ENCODE results near the gene KANK4.

KANK4 gene

DNA sequence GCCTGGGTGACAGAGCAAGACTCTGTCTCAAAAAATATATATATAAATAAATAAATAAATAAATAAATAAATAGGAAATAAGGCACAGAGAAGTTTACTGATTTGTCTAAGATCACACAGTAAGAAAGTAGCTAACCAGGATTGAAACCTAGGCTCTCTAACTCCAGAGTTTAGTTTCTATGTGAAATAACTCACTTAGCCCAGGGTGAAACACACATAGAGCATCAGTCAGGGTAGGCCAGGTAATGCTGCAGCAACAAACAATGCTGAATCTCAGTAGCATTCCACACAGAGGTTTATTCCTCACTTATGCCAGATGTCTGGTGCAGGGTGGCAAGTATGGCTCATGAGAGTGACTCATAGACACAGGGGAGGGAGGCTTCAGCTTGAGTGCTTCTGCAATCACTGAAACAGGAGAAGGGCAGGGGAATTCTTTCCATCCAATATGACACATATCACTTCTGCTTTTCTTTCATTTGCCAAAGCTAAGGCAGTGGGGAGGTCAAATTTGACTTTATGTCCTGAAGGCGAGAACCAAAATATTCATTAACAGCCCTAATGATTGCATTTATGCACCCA lies 37.1 kb upstream of the KANK4 start:
- Histone ChIP-seq H3K27me3 (replicated peaks; ENCODE audit: control insufficient read depth, insufficient read depth, low read length, poor library complexity, severe bottlenecking) (no peaks in the 10 kb centered on the region), H3K9me3 (ENCODE audit: control insufficient read depth, low read length) (no peaks in the 10 kb centered on the region), H3K27ac (ENCODE audit: insufficient read depth, low read length, poor library complexity, severe bottlenecking) (no peak overlapping the region), H3K4me3 (ENCODE audit: insufficient read depth, low read depth, low read length, poor library complexity, severe bottlenecking) (no peak overlapping the region), H3K36me3 (ENCODE audit: control insufficient read depth, insufficient read depth, low read length) (no peaks in the 10 kb centered on the region), H3K4me1 (ENCODE audit: control insufficient read depth, insufficient read depth, low read length, poor library complexity, severe bottlenecking) (no peaks in the 10 kb centered on the region)
- DNase-seq, result no peak

DNA sequence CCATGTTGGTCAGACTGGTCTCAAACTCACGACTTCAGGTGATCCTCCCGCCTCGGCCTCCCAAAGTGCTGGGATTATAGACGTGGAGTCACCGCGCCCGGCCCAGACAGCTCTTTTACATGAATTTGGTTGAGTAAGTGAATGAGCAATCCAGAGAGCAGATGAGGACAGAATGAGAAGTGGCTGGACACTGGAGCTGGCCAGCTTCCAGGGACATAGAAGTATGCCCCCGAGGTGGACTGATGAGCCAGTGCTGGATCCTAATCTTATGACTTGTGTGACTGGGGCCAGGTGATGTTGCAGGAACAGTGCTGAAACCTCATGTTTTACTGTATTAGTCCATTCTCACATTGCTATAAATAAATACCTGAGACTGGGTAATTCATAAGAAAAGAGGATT lies 35.9 kb upstream of the KANK4 start:
- Histone ChIP-seq H3K36me3 (ENCODE audit: control insufficient read depth, insufficient read depth, low read length) (no peaks in the 10 kb centered on the region), H3K4me1 (ENCODE audit: control insufficient read depth, insufficient read depth, low read length, poor library complexity, severe bottlenecking) (no peaks in the 10 kb centered on the region), H3K9me3 (ENCODE audit: control insufficient read depth, low read length) (no peaks in the 10 kb centered on the region), H3K27me3 (replicated peaks; ENCODE audit: control insufficient read depth, insufficient read depth, low read length, poor library complexity, severe bottlenecking) (no peaks in the 10 kb centered on the region), H3K27ac (ENCODE audit: insufficient read depth, low read length, poor library complexity, severe bottlenecking) (no peak overlapping the region), H3K4me3 (ENCODE audit: insufficient read depth, low read depth, low read length, poor library complexity, severe bottlenecking) (no peak overlapping the region)
- DNase-seq, result no peak

- H3K27ac ChIP-seq (ENCODE audit: insufficient read depth, low read length, poor library complexity, severe bottlenecking), result no peak overlapping the region
These were observed 34.6 kb upstream of the KANK4 start for GRCh38 chr1:62353853-62354252.

DNA sequence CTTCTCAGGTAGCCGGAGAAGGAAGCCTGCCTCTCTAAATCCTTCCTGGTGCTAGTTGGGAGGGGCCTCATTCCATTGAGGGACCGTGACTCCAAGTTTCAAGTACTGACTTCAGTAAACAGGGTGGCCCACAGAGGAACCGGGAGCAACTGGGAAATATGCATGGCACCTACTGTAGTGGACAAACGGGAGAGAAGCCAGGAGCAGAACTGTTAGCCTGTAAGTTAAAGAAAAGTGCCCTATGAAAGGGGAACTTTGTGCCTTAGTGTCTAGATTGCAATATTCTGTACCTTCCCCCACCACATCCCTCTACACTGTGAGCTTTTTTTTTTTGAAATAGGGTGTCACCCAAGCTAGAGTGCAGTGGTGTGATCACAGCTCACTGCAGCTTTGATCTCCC lies 33.2 kb upstream of the KANK4 start:
- DNase-seq, result no peak
- Histone ChIP-seq H3K4me3 (ENCODE audit: insufficient read depth, low read depth, low read length, poor library complexity, severe bottlenecking) (no peak overlapping the region), H3K4me1 (ENCODE audit: control insufficient read depth, insufficient read depth, low read length, poor library complexity, severe bottlenecking) (no peaks in the 10 kb centered on the region), H3K27ac (ENCODE audit: insufficient read depth, low read length, poor library complexity, severe bottlenecking) (no peak overlapping the region), H3K9me3 (ENCODE audit: control insufficient read depth, low read length) (no peaks in the 10 kb centered on the region), H3K27me3 (replicated peaks; ENCODE audit: control insufficient read depth, insufficient read depth, low read length, poor library complexity, severe bottlenecking) (no peaks in the 10 kb centered on the region), H3K36me3 (ENCODE audit: control insufficient read depth, insufficient read depth, low read length) (no peaks in the 10 kb centered on the region)

More at GRCh38 chr1:62353853-62354252, 34.6 kb upstream of the KANK4 start:
- Histone ChIP-seq H3K9me3 (ENCODE audit: control insufficient read depth, low read length) (no peaks in the 10 kb centered on the region), H3K4me3 (ENCODE audit: insufficient read depth, low read depth, low read length, poor library complexity, severe bottlenecking) (no peak overlapping the region), H3K27me3 (replicated peaks; ENCODE audit: control insufficient read depth, insufficient read depth, low read length, poor library complexity, severe bottlenecking) (no peaks in the 10 kb centered on the region), H3K36me3 (ENCODE audit: control insufficient read depth, insufficient read depth, low read length) (no peaks in the 10 kb centered on the region), H3K4me1 (ENCODE audit: control insufficient read depth, insufficient read depth, low read length, poor library complexity, severe bottlenecking) (no peaks in the 10 kb centered on the region)
- DNase-seq, result no peak

DNA sequence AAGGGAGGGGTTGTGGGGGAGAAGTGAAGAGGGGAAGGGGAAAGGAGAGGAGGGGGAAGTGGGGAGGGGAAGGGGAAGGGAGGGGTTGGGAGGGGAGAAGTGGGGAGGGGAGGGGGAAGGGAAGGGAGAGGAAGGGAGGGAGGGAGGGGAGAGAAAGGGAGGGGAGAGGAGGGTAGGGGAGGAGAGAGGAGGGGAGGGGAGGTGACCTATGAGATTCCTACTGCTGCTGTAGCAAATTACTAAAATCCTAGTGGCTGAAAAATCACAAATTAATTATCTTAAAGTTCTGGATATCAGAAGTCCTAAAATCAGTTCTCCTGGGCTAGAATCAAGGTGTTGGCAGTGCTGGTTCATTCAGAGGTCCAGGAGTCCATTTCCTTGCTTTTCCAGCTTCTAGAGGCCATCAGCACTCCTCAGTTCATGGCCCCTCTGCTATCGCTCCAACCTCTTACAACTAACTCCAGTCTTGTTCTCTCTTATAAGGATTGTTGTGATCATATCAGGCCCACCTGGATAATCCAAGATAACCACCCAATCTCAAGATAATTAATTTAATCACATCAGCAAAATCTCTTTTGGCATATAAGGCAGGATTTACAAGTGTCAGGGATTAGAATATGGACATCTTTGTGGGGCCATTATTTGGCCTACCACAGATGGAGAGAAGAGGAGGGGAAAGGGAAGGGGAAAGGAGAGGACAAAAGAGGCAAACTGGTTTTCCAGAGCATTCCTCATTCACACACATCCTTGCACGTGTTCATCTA lies 30.4 kb upstream of the KANK4 start:
- no peak for DNase-seq
- Histone ChIP-seq H3K4me3 (ENCODE audit: insufficient read depth, low read depth, low read length, poor library complexity, severe bottlenecking) (no peak overlapping the region), H3K27me3 (replicated peaks; ENCODE audit: control insufficient read depth, insufficient read depth, low read length, poor library complexity, severe bottlenecking) (no peaks in the 10 kb centered on the region), H3K27ac (ENCODE audit: insufficient read depth, low read length, poor library complexity, severe bottlenecking) (no peak overlapping the region), H3K36me3 (ENCODE audit: control insufficient read depth, insufficient read depth, low read length) (no peaks in the 10 kb centered on the region), H3K4me1 (ENCODE audit: control insufficient read depth, insufficient read depth, low read length, poor library complexity, severe bottlenecking) (no peaks in the 10 kb centered on the region), H3K9me3 (ENCODE audit: control insufficient read depth, low read length) (no peaks in the 10 kb centered on the region)

DNA sequence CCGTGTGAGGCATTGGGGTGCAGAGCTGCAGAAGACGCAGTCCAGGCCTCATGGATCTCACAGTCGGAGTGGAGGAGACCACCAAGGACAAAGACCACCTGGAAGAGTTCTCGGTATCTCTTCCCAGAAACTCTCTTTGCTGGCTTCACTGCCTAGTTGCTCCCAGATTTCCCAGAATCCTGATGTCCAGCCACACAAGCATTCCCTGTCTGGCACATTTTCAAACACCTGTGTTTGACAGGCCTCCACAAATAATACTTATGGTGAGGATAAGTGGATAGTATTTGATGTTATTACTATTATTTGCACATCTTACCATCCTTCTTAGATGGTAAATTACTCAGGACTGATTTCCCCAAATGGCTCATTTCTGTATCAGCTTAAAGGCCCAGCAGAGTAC lies 27.7 kb upstream of the KANK4 start:
- Histone ChIP-seq H3K4me3 (ENCODE audit: insufficient read depth, low read depth, low read length, poor library complexity, severe bottlenecking) (no peak overlapping the region), H3K27me3 (replicated peaks; ENCODE audit: control insufficient read depth, insufficient read depth, low read length, poor library complexity, severe bottlenecking) (no peaks in the 10 kb centered on the region), H3K36me3 (ENCODE audit: control insufficient read depth, insufficient read depth, low read length) (no peaks in the 10 kb centered on the region), H3K9me3 (ENCODE audit: control insufficient read depth, low read length) (no peaks in the 10 kb centered on the region), H3K27ac (ENCODE audit: insufficient read depth, low read length, poor library complexity, severe bottlenecking) (no peak overlapping the region), H3K4me1 (ENCODE audit: control insufficient read depth, insufficient read depth, low read length, poor library complexity, severe bottlenecking) (no peaks in the 10 kb centered on the region)
- DNase-seq, result no peak

DNA sequence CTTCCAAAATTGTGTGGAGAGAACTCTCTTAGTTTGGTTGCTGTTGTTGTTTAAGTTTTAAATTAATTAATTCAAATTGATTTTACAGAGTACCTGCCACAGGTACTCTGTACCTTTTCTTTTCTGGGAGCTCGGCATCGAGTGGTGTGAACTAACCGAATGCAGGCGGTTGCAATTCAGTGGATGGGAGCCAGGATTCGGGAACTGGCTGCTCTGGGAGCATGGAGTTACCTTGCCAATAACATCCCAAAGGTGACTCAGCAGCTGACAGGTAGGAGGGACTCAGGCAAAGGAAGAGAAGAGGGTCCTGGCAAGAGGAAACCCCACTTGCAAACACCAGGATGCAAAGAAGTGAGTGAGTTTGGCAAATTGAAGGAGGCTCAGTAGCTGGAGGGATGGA lies 24.7 kb upstream of the KANK4 start:
- DNase-seq, result no peak
- H3K36me3 ChIP-seq (ENCODE audit: control insufficient read depth, insufficient read depth, low read length), result no peaks in the 10 kb centered on the region
- H3K27ac ChIP-seq (ENCODE audit: insufficient read depth, low read length, poor library complexity, severe bottlenecking), result no peak overlapping the region
- no peaks in the 10 kb centered on the region for H3K4me1 ChIP-seq (ENCODE audit: control insufficient read depth, insufficient read depth, low read length, poor library complexity, severe bottlenecking)
- no peaks in the 10 kb centered on the region for H3K27me3 ChIP-seq (replicated peaks; ENCODE audit: control insufficient read depth, insufficient read depth, low read length, poor library complexity, severe bottlenecking)
- H3K9me3 ChIP-seq (ENCODE audit: control insufficient read depth, low read length), result no peaks in the 10 kb centered on the region
- H3K4me3 ChIP-seq (ENCODE audit: insufficient read depth, low read depth, low read length, poor library complexity, severe bottlenecking), result no peak overlapping the region

- Histone ChIP-seq H3K27me3 (replicated peaks; ENCODE audit: control insufficient read depth, insufficient read depth, low read length, poor library complexity, severe bottlenecking) (no peaks in the 10 kb centered on the region), H3K36me3 (ENCODE audit: control insufficient read depth, insufficient read depth, low read length) (no peaks in the 10 kb centered on the region), H3K4me1 (ENCODE audit: control insufficient read depth, insufficient read depth, low read length, poor library complexity, severe bottlenecking) (no peaks in the 10 kb centered on the region), H3K9me3 (ENCODE audit: control insufficient read depth, low read length) (no peaks in the 10 kb centered on the region), H3K27ac (ENCODE audit: insufficient read depth, low read length, poor library complexity, severe bottlenecking) (no peak overlapping the region), H3K4me3 (ENCODE audit: insufficient read depth, low read depth, low read length, poor library complexity, severe bottlenecking) (no peak overlapping the region)
- no peak for DNase-seq
These were observed 23.0 kb upstream of the KANK4 start for GRCh38 chr1:62342270-62342669.

GRCh38 chr1:62341615-62342014 lies 22.4 kb upstream of the KANK4 start:
- no peaks in the 10 kb centered on the region for H3K9me3 ChIP-seq (ENCODE audit: control insufficient read depth, low read length)
- no peak overlapping the region for H3K4me3 ChIP-seq (ENCODE audit: insufficient read depth, low read depth, low read length, poor library complexity, severe bottlenecking)
- H3K4me1 ChIP-seq (ENCODE audit: control insufficient read depth, insufficient read depth, low read length, poor library complexity, severe bottlenecking), result no peaks in the 10 kb centered on the region
- H3K36me3 ChIP-seq (ENCODE audit: control insufficient read depth, insufficient read depth, low read length), result no peaks in the 10 kb centered on the region
- H3K27me3 ChIP-seq (replicated peaks; ENCODE audit: control insufficient read depth, insufficient read depth, low read length, poor library complexity, severe bottlenecking), result no peaks in the 10 kb centered on the region
- H3K27ac ChIP-seq (ENCODE audit: insufficient read depth, low read length, poor library complexity, severe bottlenecking), result no peak overlapping the region
- DNase-seq, result no peak

GRCh38 chr1:62341089-62341488 lies 21.9 kb upstream of the KANK4 start:
- Histone ChIP-seq H3K4me1 (ENCODE audit: control insufficient read depth, insufficient read depth, low read length, poor library complexity, severe bottlenecking) (no peaks in the 10 kb centered on the region), H3K36me3 (ENCODE audit: control insufficient read depth, insufficient read depth, low read length) (no peaks in the 10 kb centered on the region), H3K27me3 (replicated peaks; ENCODE audit: control insufficient read depth, insufficient read depth, low read length, poor library complexity, severe bottlenecking) (no peaks in the 10 kb centered on the region), H3K27ac (ENCODE audit: insufficient read depth, low read length, poor library complexity, severe bottlenecking) (no peak overlapping the region), H3K9me3 (ENCODE audit: control insufficient read depth, low read length) (no peaks in the 10 kb centered on the region), H3K4me3 (ENCODE audit: insufficient read depth, low read depth, low read length, poor library complexity, severe bottlenecking) (no peak overlapping the region)
- DNase-seq, result no peak

Measured in effector memory CD4-positive, alpha-beta T cell (primary cell).